ENCODE measurements around the gene OR10K2.

Gene OR10K2

GRCh38 chr1:158414651-158415345, 11.2 kb downstream of the OR10K2 start:
- no peaks in the 10 kb centered on the region for H3K36me3 ChIP-seq (replicated peaks)
- H3K27me3 ChIP-seq (replicated peaks) = no peaks in the 10 kb centered on the region
- in situ Hi-C loops (cut with HindIII; ENCODE audit: low pct_ligation_motif_present, low sequenced_read_pairs) = no loop called here
- DNase-seq = no peak
- H3K27ac ChIP-seq = no peak overlapping the region
- no peak overlapping the region for H3K4me3 ChIP-seq (ENCODE audit: low read depth, low read length)
- no peak for TF ChIP-seq CTCF (IDR thresholded peaks at IDR 0.05; ENCODE audit: low read depth, low read length, missing control alignments)

- Histone ChIP-seq H3K27ac (no peak overlapping the region), H3K36me3 (replicated peaks) (no peaks in the 10 kb centered on the region), H3K4me3 (ENCODE audit: low read depth, low read length) (no peak overlapping the region), H3K27me3 (replicated peaks) (no peaks in the 10 kb centered on the region)
- DNase-seq = no peak
- in situ Hi-C loops (cut with HindIII; ENCODE audit: low pct_ligation_motif_present, low sequenced_read_pairs) = no loop called here
- TF ChIP-seq CTCF (IDR thresholded peaks at IDR 0.05; ENCODE audit: low read depth, low read length, missing control alignments) = no peak
Measured at GRCh38 chr1:158407092-158407491, 18.9 kb downstream of the OR10K2 start.

- no peak overlapping the region for H3K27ac ChIP-seq
- no peak for DNase-seq
- in situ Hi-C loops (cut with HindIII; ENCODE audit: low pct_ligation_motif_present, low sequenced_read_pairs) = no loop called here
- no peaks in the 10 kb centered on the region for H3K36me3 ChIP-seq (replicated peaks)
- TF ChIP-seq CTCF (IDR thresholded peaks at IDR 0.05; ENCODE audit: low read depth, low read length, missing control alignments) = no peak
- no peak overlapping the region for H3K4me3 ChIP-seq (ENCODE audit: low read depth, low read length)
- H3K27me3 ChIP-seq (replicated peaks) = no peaks in the 10 kb centered on the region
Measured at GRCh38 chr1:158400871-158401270, 25.2 kb downstream of the OR10K2 start.

GRCh38 chr1:158398818-158399514, 27.1 kb downstream of the OR10K2 start, which contains the start of gene OR10T2:
Gene OR10T2, minus strand, starts transcription at chr1:158399466. Its CDS starts 0 bp downstream, at chr1:158399466.
- Histone ChIP-seq H3K27me3 (replicated peaks) (no peaks in the 10 kb centered on the region), H3K36me3 (replicated peaks) (no peaks in the 10 kb centered on the region), H3K4me3 (ENCODE audit: low read depth, low read length) (no peak within 1 kb of the TSS), H3K27ac (no peak within 1 kb of the TSS)
- in situ Hi-C loops (cut with HindIII; ENCODE audit: low pct_ligation_motif_present, low sequenced_read_pairs) = no loop called here
- no peak for TF ChIP-seq CTCF (IDR thresholded peaks at IDR 0.05; ENCODE audit: low read depth, low read length, missing control alignments)
- no peak for DNase-seq

- Histone ChIP-seq H3K4me3 (ENCODE audit: low read depth, low read length) (no peak overlapping the region), H3K27me3 (replicated peaks) (no peaks in the 10 kb centered on the region), H3K27ac (no peak overlapping the region), H3K36me3 (replicated peaks) (no peaks in the 10 kb centered on the region)
- TF ChIP-seq CTCF (IDR thresholded peaks at IDR 0.05; ENCODE audit: low read depth, low read length, missing control alignments) = no peak
- DNase-seq = no peak
- in situ Hi-C loops (cut with HindIII; ENCODE audit: low pct_ligation_motif_present, low sequenced_read_pairs) = no loop called here
Measured at GRCh38 chr1:158396646-158397045, 29.4 kb downstream of the OR10K2 start.

Data from brain microvascular endothelial cell (primary cell).